IMR-90 (cell line): ENCODE measurements around the gene KIAA0232. TPM values are rescaled to one million over a fixed set of nuclear protein-coding genes. Genes with fewer than 3 reads are reported as not detected.

Experiments
- ATAC-seq: fragments of 200-7000 bp; cut with Tn5 transposase; 2 replicates; pipeline ENCODE4 v1.9.1; 2020; ENCODE audit warnings: low read depth, mild to moderate bottlenecking, moderate library complexity
- BruUV-seq: library from RNA; stranded (reverse); fragments of 400-500 nt; replicated peaks from 2 replicates; lab custom pipeline; 2021; lab: Mats Ljungman, UMichigan
- CTCF ChIA-PET: fragments of 300-600 bp; formaldehyde crosslinking; extraction: SDS; loops from one replicate; lab custom pipeline; 2021; ENCODE audit warnings: antibody characterized with exemption; lab: Yijun Ruan, JAX
- POLR2A ChIA-PET: fragments of 300-600 bp; sonication (Branson Sonifier 250); formaldehyde crosslinking; loops from one replicate; lab custom pipeline; 2022; ENCODE audit warnings: antibody characterized with exemption; ENCODE audit not compliant: unreplicated experiment; lab: Charles Lee
- DNase-seq: peaks from one replicate; pipeline ENCODE4 v3.0.0; 2013
- H2AFZ ChIP-seq: replicated peaks from 2 replicates; pipeline ENCODE3; 2013; ENCODE audit warnings: low read length, mild to moderate bottlenecking; ENCODE audit not compliant: poor library complexity
- H2AK5ac ChIP-seq: 2 replicates; pipeline ENCODE4 v1.6.1; 2013; ENCODE audit warnings: low read depth, low read length, inconsistent platforms
- H2AK9ac ChIP-seq: replicated peaks from 2 replicates; pipeline ENCODE3; 2013; ENCODE audit warnings: mild to moderate bottlenecking, low read depth, low read length, moderate library complexity; ENCODE audit not compliant: poor library complexity
- H2BK120ac ChIP-seq: 2 replicates; pipeline ENCODE4 v1.6.1; 2013; ENCODE audit warnings: low read depth, low read length, inconsistent platforms
- H2BK15ac ChIP-seq: 3 replicates; pipeline ENCODE4 v1.6.1; 2013; ENCODE audit warnings: low read depth, low read length, inconsistent platforms
- H2BK20ac ChIP-seq: 2 replicates; pipeline ENCODE4 v1.6.1; 2013; ENCODE audit warnings: low read depth, mild to moderate bottlenecking, inconsistent platforms, low read length, moderate library complexity
- H2BK5ac ChIP-seq: 2 replicates; pipeline ENCODE4 v1.6.1; 2013; ENCODE audit warnings: mild to moderate bottlenecking, low read depth, low read length, inconsistent platforms; ENCODE audit not compliant: poor library complexity, severe bottlenecking
- H3K14ac ChIP-seq: replicated peaks from 2 replicates; pipeline ENCODE4 v1.6.1; 2013; ENCODE audit warnings: low read depth, low read length, inconsistent platforms
- H3K18ac ChIP-seq: 2 replicates; pipeline ENCODE4 v1.6.1; 2013; ENCODE audit warnings: low read depth, low read length, control low read depth
- H3K23ac ChIP-seq: 2 replicates; pipeline ENCODE4 v1.6.1; 2013; ENCODE audit warnings: low read depth, low read length, inconsistent platforms
- H3K27ac ChIP-seq: 2 replicates; pipeline ENCODE4 v1.5.1; 2013; ENCODE audit warnings: mild to moderate bottlenecking, control low read depth, low read length; ENCODE audit not compliant: insufficient read depth
- H3K27me3 ChIP-seq: 2 replicates; pipeline ENCODE4 v1.6.1; 2013; ENCODE audit warnings: low read length; ENCODE audit not compliant: control insufficient read depth, insufficient read depth
- H3K36me3 ChIP-seq: 2 replicates; pipeline ENCODE4 v1.6.1; 2013; ENCODE audit warnings: low read length, mixed read lengths; ENCODE audit not compliant: control insufficient read depth, insufficient read depth
- H3K4ac ChIP-seq: 2 replicates; pipeline ENCODE4 v1.6.1; 2013; ENCODE audit warnings: low read depth, low read length, inconsistent platforms
- H3K4me1 ChIP-seq: 2 replicates; pipeline ENCODE4 v1.6.1; 2013; ENCODE audit warnings: low read length, mixed read lengths; ENCODE audit not compliant: control insufficient read depth, insufficient read depth
- H3K4me2 ChIP-seq: 2 replicates; pipeline ENCODE4 v1.6.1; 2013; ENCODE audit warnings: low read depth, mild to moderate bottlenecking, control low read depth, low read length, moderate library complexity
- H3K4me3 ChIP-seq: 2 replicates; pipeline ENCODE4 v1.5.1; 2013; ENCODE audit warnings: low read depth, mild to moderate bottlenecking, control low read depth, low read length, moderate library complexity; ENCODE audit not compliant: insufficient read depth
- H3K56ac ChIP-seq: 2 replicates; pipeline ENCODE4 v1.6.1; 2013; ENCODE audit warnings: low read length, inconsistent platforms; ENCODE audit not compliant: insufficient read depth; ENCODE audit errors: extremely low read depth
- H3K79me1 ChIP-seq, 2 experiments: 2 replicates each; pipeline ENCODE4 v1.6.1; 2013; ENCODE audit warnings: low read length in 2 of 2, inconsistent platforms in 1 of 2, low read depth in 1 of 2
- H3K9ac ChIP-seq: 2 replicates; pipeline ENCODE4 v1.6.1; 2013; ENCODE audit warnings: low read depth, low read length, control low read depth
- H3K9me1 ChIP-seq: 2 replicates; pipeline ENCODE4 v1.6.1; 2013; ENCODE audit warnings: low read length, inconsistent platforms; ENCODE audit not compliant: insufficient read depth
- H3K9me3 ChIP-seq: 2 replicates; pipeline ENCODE4 v1.6.1; 2013; ENCODE audit warnings: low read length; ENCODE audit not compliant: control insufficient read depth, insufficient read depth
- H4K20me1 ChIP-seq: 2 replicates; pipeline ENCODE4 v1.6.1; 2013; ENCODE audit warnings: low read length, inconsistent platforms; ENCODE audit not compliant: insufficient read depth
- H4K5ac ChIP-seq: 2 replicates; pipeline ENCODE4 v1.6.1; 2013; ENCODE audit warnings: mild to moderate bottlenecking, low read depth, low read length, control low read depth
- H4K8ac ChIP-seq, 2 experiments: 2 replicates each; pipeline ENCODE4 v1.6.1; 2013; ENCODE audit warnings: low read depth in 2 of 2, low read length in 2 of 2, control low read depth in 1 of 2, inconsistent platforms in 1 of 2
- H4K91ac ChIP-seq: 2 replicates; pipeline ENCODE4 v1.6.1; 2013; ENCODE audit warnings: low read depth, low read length, inconsistent platforms; ENCODE audit not compliant: insufficient read depth
- BHLHE40 ChIP-seq: fragments of 150-350 bp; IDR thresholded peaks from 2 replicates; pipeline ENCODE4 v1.6.1; 2016; ENCODE audit warnings: mild to moderate bottlenecking, low read depth, low read length
- CEBPB ChIP-seq: IDR thresholded peaks from 2 replicates; pipeline ENCODE4 v1.6.1; 2012; ENCODE audit warnings: low read depth, low read length, improper control_type of control experiment
- CHD1 ChIP-seq: IDR thresholded peaks from 2 replicates; pipeline ENCODE4 v1.6.1; 2012; ENCODE audit warnings: low read depth, low read length, improper control_type of control experiment
- CTCF ChIP-seq: conservative IDR thresholded peaks from 2 replicates; pipeline ENCODE4 v1.5.1; 2012; ENCODE audit warnings: mild to moderate bottlenecking, low read depth, low read length, improper control_type of control experiment
- ELK1 ChIP-seq: fragments of 150-350 bp; IDR thresholded peaks from 2 replicates; pipeline ENCODE4 v1.6.1; 2016; ENCODE audit warnings: low read depth, mild to moderate bottlenecking, low read length, moderate library complexity, borderline replicate concordance
- FOS ChIP-seq: fragments of 150-350 bp; IDR thresholded peaks from 2 replicates; pipeline ENCODE4 v1.6.1; 2016; ENCODE audit warnings: low read depth, low read length
- MAFK ChIP-seq: IDR thresholded peaks from 2 replicates; pipeline ENCODE4 v1.6.1; 2012; ENCODE audit warnings: low read depth, low read length, improper control_type of control experiment
- MAZ ChIP-seq: IDR thresholded peaks from 2 replicates; pipeline ENCODE4 v1.6.1; 2012; ENCODE audit warnings: low read depth, mild to moderate bottlenecking, low read length, improper control_type of control experiment, moderate library complexity, borderline replicate concordance
- MXI1 ChIP-seq: IDR thresholded peaks from 2 replicates; pipeline ENCODE4 v1.6.1; 2012; ENCODE audit warnings: low read depth, mild to moderate bottlenecking, low read length, moderate library complexity, borderline replicate concordance
- NFE2L2 ChIP-seq: fragments of 150-350 bp; IDR thresholded peaks from 2 replicates; pipeline ENCODE4 v1.6.1; 2016; ENCODE audit warnings: low read depth, mild to moderate bottlenecking, low read length
- POLR2A ChIP-seq: IDR thresholded peaks from 2 replicates; pipeline ENCODE4 v1.6.1; 2012; ENCODE audit warnings: mild to moderate bottlenecking, low read depth, low read length
- RAD21 ChIP-seq: IDR thresholded peaks from 2 replicates; pipeline ENCODE4 v1.6.1; 2012; ENCODE audit warnings: low read length, improper control_type of control experiment
- RCOR1 ChIP-seq: IDR thresholded peaks from 2 replicates; pipeline ENCODE4 v1.6.1; 2012; ENCODE audit warnings: mild to moderate bottlenecking, low read length, improper control_type of control experiment; ENCODE audit not compliant: insufficient replicate concordance
- RFX5 ChIP-seq: IDR thresholded peaks from 2 replicates; pipeline ENCODE4 v1.8.0; 2012; ENCODE audit warnings: low read depth, mild to moderate bottlenecking, low read length, moderate library complexity
- SMC3 ChIP-seq: fragments of 150-350 bp; IDR thresholded peaks from 2 replicates; pipeline ENCODE4 v1.6.1; 2016; ENCODE audit warnings: low read depth, mild to moderate bottlenecking, antibody characterized with exemption, low read length, moderate library complexity
- WGBS, 2 experiments: methylation state at CpG; one replicate each; pipeline versions ENCODE4 v1.1.5 to v1.1.7; 2013; ENCODE audit warnings: missing lambda C conversion rate in 2 of 2; ENCODE audit not compliant: insufficient read length in 1 of 2; ENCODE audit errors: extremely low coverage in 2 of 2; 5-methylcytosine and 5-hydroxymethylcytosine counted together
- dilution Hi-C: fragments of 300-500 bp; cut with HindIII; formaldehyde crosslinking; loops from one replicate; pipeline ENCODE4 v1.14.3; 2018; ENCODE audit warnings: low sequenced_read_pairs; ENCODE audit not compliant: unreplicated experiment
- in situ Hi-C: fragments of 300-500 bp; cut with MboI; formaldehyde crosslinking; loops from 3 replicates; pipeline ENCODE4 v1.14.3; 2019; ENCODE audit warnings: low sequenced_read_pairs, inconsistent platforms, mixed read lengths
- intact Hi-C: fragments of 100-400 bp; cut with micrococcal nuclease; formaldehyde crosslinking; loops from 2 replicates; pipeline ENCODE4 v1.10.0; 2022
- polyA plus RNA-seq, 3 experiments: library from polyadenylated mRNA; depleted of rRNA; stranded (reverse); fragments of >200 nt; gene quantifications; 2 replicates each; pipeline ENCODE4 v1.2.3, GENCODE V29; 2012; ENCODE audit warnings: low replicate concordance in 1 of 3
- total RNA-seq: library from RNA; depleted of rRNA; stranded (reverse); fragments of >200 nt; gene quantifications from 2 replicates; pipeline ENCODE4 v1.2.3, GENCODE V29; 2012
- TF ChIP-seq, protein P1 (sequence below): fragments of 150-350 bp; IDR thresholded peaks from 2 replicates; pipeline ENCODE4 v1.6.1; 2017; ENCODE audit warnings: mild to moderate bottlenecking, antibody characterized with exemption, low read length, low read depth

Gene KIAA0232
- total and polyA plus RNA-seq, 2 of the 4 experiments (the other 2 are of a cell fraction) = 6.8 to 19.5 TPM

- H3K18ac ChIP-seq = no peak overlapping the region
- no peak overlapping the region for H3K56ac ChIP-seq
- H4K5ac ChIP-seq = no peak overlapping the region
- H3K9me1 ChIP-seq = no peaks in the 10 kb centered on the region; the same call in 1 of the 2 replicates
- peaks cover 2% of the 10 kb centered on the region for H3K4me1 ChIP-seq
- H3K4me2 ChIP-seq = no peak overlapping the region
- intact Hi-C loops = no loop called here
- H2BK20ac ChIP-seq = no peak overlapping the region
- no peak overlapping the region for H2AK5ac ChIP-seq
- H2BK15ac ChIP-seq = no peak overlapping the region
- no peak overlapping the region for H3K4me3 ChIP-seq
- no peak overlapping the region for H2AFZ ChIP-seq
- no peak overlapping the region for H4K8ac ChIP-seq
- no peak for TF ChIP-seq POLR2A
- no peak for TF ChIP-seq MXI1
- TF ChIP-seq SMC3 = no peak
- TF ChIP-seq ELK1 = no peak
- TF ChIP-seq, protein P1, sequence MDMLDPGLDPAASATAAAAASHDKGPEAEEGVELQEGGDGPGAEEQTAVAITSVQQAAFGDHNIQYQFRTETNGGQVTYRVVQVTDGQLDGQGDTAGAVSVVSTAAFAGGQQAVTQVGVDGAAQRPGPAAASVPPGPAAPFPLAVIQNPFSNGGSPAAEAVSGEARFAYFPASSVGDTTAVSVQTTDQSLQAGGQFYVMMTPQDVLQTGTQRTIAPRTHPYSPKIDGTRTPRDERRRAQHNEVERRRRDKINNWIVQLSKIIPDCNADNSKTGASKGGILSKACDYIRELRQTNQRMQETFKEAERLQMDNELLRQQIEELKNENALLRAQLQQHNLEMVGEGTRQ = no peak
- no peak for TF ChIP-seq NFE2L2
- no peak for TF ChIP-seq CEBPB
- TF ChIP-seq RFX5 = no peak
- no peak for TF ChIP-seq RAD21
- TF ChIP-seq BHLHE40 = no peak
- TF ChIP-seq CTCF = no peak
- TF ChIP-seq MAZ = no peak
- no peak for TF ChIP-seq CHD1
- TF ChIP-seq MAFK = no peak
- no peak for TF ChIP-seq FOS
- no peak for TF ChIP-seq RCOR1
- dilution Hi-C loops = no loop called here
- H3K9me3 ChIP-seq = no peaks in the 10 kb centered on the region
- no peak overlapping the region for H2BK120ac ChIP-seq
- DNase-seq = no peak
- H2AK9ac ChIP-seq = peak overlapping the region; percentile 28
- no peaks in the 10 kb centered on the region for H3K36me3 ChIP-seq
- no peak overlapping the region for H4K91ac ChIP-seq
- no peak overlapping the region for H2BK5ac ChIP-seq
- H4K20me1 ChIP-seq = no peaks in the 10 kb centered on the region
- H3K4ac ChIP-seq = no peak overlapping the region
- H3K27me3 ChIP-seq = peaks cover 5% of the 10 kb centered on the region
- H3K79me1 ChIP-seq = no peaks in the 10 kb centered on the region
- H3K27ac ChIP-seq = no peak overlapping the region
- H3K14ac ChIP-seq = no peak overlapping the region
- no peak for ATAC-seq
- BruUV-seq = no TSS peak
- in situ Hi-C loops = no loop called here
- whole genome bisulfite sequencing, 2 experiments = no CpG with 5 or more reads among the region's 5 CpGs
- H3K9ac ChIP-seq = no peak overlapping the region
- no peak overlapping the region for H3K23ac ChIP-seq
- POLR2A ChIA-PET = no interaction called here
- CTCF ChIA-PET = no interaction called here
Observed at GRCh38 chr4:6755088-6755753, 27.3 kb upstream of the KIAA0232 start.
